Liver (tissue), 9 donors: ENCODE data around the gene DOCK9. TPM values are rescaled to one million over a fixed set of nuclear protein-coding genes. Genes with fewer than 3 reads are reported as not detected.

Experiments used
- DNase-seq: peaks from one replicate; pipeline ENCODE4 v3.0.0-alpha.2; 2017; ENCODE audit warnings: low spot score
- H3K27ac ChIP-seq, 2 donors: one replicate each; pipeline ENCODE4 v1.7.0; 2013; ENCODE audit warnings: inconsistent platforms in 2 of 2, low read length in 2 of 2, control low read depth in 1 of 2, low read depth in 1 of 2, mild to moderate bottlenecking in 1 of 2
- H3K27me3 ChIP-seq, 4 donors: one replicate each; pipeline versions ENCODE4 v1.6.1 to v1.7.0; 2013; ENCODE audit warnings: low read length in 3 of 4, inconsistent platforms in 1 of 4, mild to moderate bottlenecking in 1 of 4, moderate library complexity in 1 of 4; ENCODE audit not compliant: control insufficient read depth in 4 of 4, insufficient read depth in 4 of 4
- H3K36me3 ChIP-seq, 4 donors: one replicate each; pipeline versions ENCODE4 v1.6.1 to v1.7.0; 2013; ENCODE audit warnings: low read length in 3 of 4, mild to moderate bottlenecking in 3 of 4, low read depth in 1 of 4, moderate library complexity in 1 of 4; ENCODE audit not compliant: control insufficient read depth in 4 of 4, insufficient read depth in 3 of 4
- H3K4me1 ChIP-seq, 4 donors: one replicate each; pipeline versions ENCODE4 v1.6.1 to v1.7.0; 2013; ENCODE audit warnings: low read length in 3 of 4, mild to moderate bottlenecking in 3 of 4, moderate library complexity in 1 of 4; ENCODE audit not compliant: control insufficient read depth in 4 of 4, insufficient read depth in 4 of 4
- H3K4me3 ChIP-seq, 3 donors: one replicate each; pipeline versions ENCODE4 v1.6.1 to v1.7.0; 2013; ENCODE audit warnings: low read length in 3 of 3, control low read depth in 1 of 3, low read depth in 1 of 3, mild to moderate bottlenecking in 1 of 3
- H3K9ac ChIP-seq, 2 donors: one replicate each; pipeline ENCODE4 v1.7.0; 2013; ENCODE audit warnings: low read length in 2 of 2, mild to moderate bottlenecking in 2 of 2, moderate library complexity in 2 of 2, control low read depth in 1 of 2, low read depth in 1 of 2
- H3K9me3 ChIP-seq, 4 donors: one replicate each; pipeline versions ENCODE4 v1.6.1 to v1.7.0; 2013; ENCODE audit warnings: low read length in 3 of 4; ENCODE audit not compliant: control insufficient read depth in 4 of 4
- ATF3 ChIP-seq: IDR thresholded peaks from 2 replicates; pipeline ENCODE4 v1.6.1; 2016; ENCODE audit warnings: antibody characterized with exemption
- CTCF ChIP-seq: fragments of 150-350 bp; IDR thresholded peaks from 2 replicates; pipeline ENCODE4 v1.5.1; 2017; ENCODE audit warnings: improper control_type of control experiment, low read depth, low read length; ENCODE audit not compliant: missing input control
- EGR1 ChIP-seq, 2 donors: IDR thresholded peaks; 2 replicates each; pipeline ENCODE4 v1.6.1; 2016 to 2018; ENCODE audit warnings: antibody characterized with exemption in 2 of 2, low read depth in 2 of 2
- FOXA1 ChIP-seq: IDR thresholded peaks from 2 replicates; pipeline ENCODE4 v1.6.1; 2016; ENCODE audit warnings: antibody characterized with exemption
- FOXA2 ChIP-seq: IDR thresholded peaks from 2 replicates; pipeline ENCODE4 v1.6.1; 2016; ENCODE audit warnings: antibody characterized with exemption
- GABPA ChIP-seq, 2 donors: IDR thresholded peaks in 1 of 2; conservative IDR thresholded peaks in 1 of 2; 2 replicates each; pipeline ENCODE4 v1.6.1; 2016; ENCODE audit warnings: antibody characterized with exemption in 2 of 2, mild to moderate bottlenecking in 1 of 2, moderate library complexity in 1 of 2
- HNF4A ChIP-seq, 2 donors: conservative IDR thresholded peaks; 2 replicates each; pipeline ENCODE4 v1.6.1; 2016; ENCODE audit warnings: antibody characterized with exemption in 2 of 2, mild to moderate bottlenecking in 2 of 2
- HNF4G ChIP-seq: IDR thresholded peaks from 2 replicates; pipeline ENCODE4 v1.6.1; 2016; ENCODE audit warnings: antibody characterized with exemption
- JUND ChIP-seq, 2 donors: IDR thresholded peaks; 2 replicates each; pipeline ENCODE4 v1.6.1; 2016; ENCODE audit warnings: antibody characterized with exemption in 2 of 2
- NR2F2 ChIP-seq: IDR thresholded peaks from 2 replicates; pipeline ENCODE4 v1.6.1; 2016; ENCODE audit warnings: antibody characterized with exemption
- RAD21 ChIP-seq, 2 donors: IDR thresholded peaks; 2 replicates each; pipeline ENCODE4 v1.6.1; 2016; ENCODE audit warnings: antibody characterized with exemption in 2 of 2, mild to moderate bottlenecking in 2 of 2
- REST ChIP-seq: IDR thresholded peaks from 2 replicates; pipeline ENCODE4 v1.6.1; 2016; ENCODE audit warnings: antibody characterized with exemption, mild to moderate bottlenecking
- RXRA ChIP-seq, 2 donors: IDR thresholded peaks; 2 replicates each; pipeline ENCODE4 v1.6.1; 2017 to 2018; ENCODE audit warnings: antibody characterized with exemption in 2 of 2, mild to moderate bottlenecking in 1 of 2
- SP1 ChIP-seq: IDR thresholded peaks from 2 replicates; pipeline ENCODE4 v1.6.1; 2018; ENCODE audit warnings: antibody characterized with exemption, mild to moderate bottlenecking
- TAF1 ChIP-seq: conservative IDR thresholded peaks from 2 replicates; pipeline ENCODE4 v1.6.1; 2016; ENCODE audit warnings: antibody characterized with exemption, mild to moderate bottlenecking
- YY1 ChIP-seq: IDR thresholded peaks from 2 replicates; pipeline ENCODE4 v1.6.1; 2016; ENCODE audit warnings: antibody characterized with exemption, mild to moderate bottlenecking
- ZBTB33 ChIP-seq: IDR thresholded peaks from 2 replicates; pipeline ENCODE4 v1.6.1; 2016; ENCODE audit warnings: antibody characterized with exemption
- WGBS: extraction: QIAGEN DNeasy Blood & Tissue Kit; methylation state at CpG from one replicate; pipeline ENCODE4 v1.1.7; 2013; 5-methylcytosine and 5-hydroxymethylcytosine counted together
- polyA plus RNA-seq, 2 donors: library from polyadenylated mRNA; stranded (reverse) in 1 of 2; unstranded in 1 of 2; fragments of 200-250 nt in 1 of 2; fragments of >200 nt in 1 of 2; fragmentation: Nextera tagmentation in 1 of 2; extraction: Ambion mirVana in 1 of 2; gene quantifications; one replicate each; pipeline versions ENCODE4 v1.2.1 to v1.2.3, GENCODE V29; 2013 to 2015
- total RNA-seq, 2 donors: library from RNA; depleted of rRNA; stranded (reverse); fragments of >200 nt; gene quantifications; one replicate each; pipeline ENCODE4 v1.2.3, GENCODE V29; 2014
- TF ChIP-seq, protein P1 (sequence below): IDR thresholded peaks from 2 replicates; pipeline ENCODE4 v1.6.1; 2016; ENCODE audit warnings: antibody characterized with exemption
- donor health status: healthy.
- donor health status: healthy.
- donor health status: healthy.
- donor health status: healthy.
- donor health status: healthy.

The DOCK9 gene
- total and polyA plus RNA-seq, 4 donors = 5.4 to 31.3 (median 10.6) TPM

DNA sequence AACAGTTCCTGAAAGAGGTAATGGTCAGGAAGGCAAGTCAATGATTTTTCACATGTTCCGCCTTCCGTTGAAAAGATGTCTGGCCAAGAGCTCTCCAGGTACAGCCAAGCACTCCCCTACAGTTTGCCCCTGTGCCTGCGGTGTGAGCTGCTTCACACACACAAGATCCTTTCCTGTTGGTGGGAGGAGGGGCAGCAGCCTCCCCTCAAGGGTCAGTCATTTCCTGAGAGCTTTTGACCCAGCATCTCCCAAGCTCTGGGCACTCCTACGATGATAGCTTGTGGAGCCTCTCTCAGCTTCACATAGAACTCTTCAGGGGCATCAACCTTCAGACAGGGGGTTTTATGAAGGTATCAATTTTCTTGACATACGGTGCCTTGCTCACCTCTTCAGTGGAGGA is 86.9 kb downstream of the DOCK9 start:
- TF ChIP-seq HNF4G = no peak
- TF ChIP-seq TAF1 = no peak
- no peak for TF ChIP-seq FOXA2
- no peak for TF ChIP-seq GABPA (IDR thresholded peaks at IDR 0.05 in 1 of 2, conservative IDR thresholded peaks at IDR 0.05 in 1 of 2)
- TF ChIP-seq RAD21 (IDR thresholded peaks at IDR 0.05) = no peak
- TF ChIP-seq CTCF = no peak
- TF ChIP-seq ZBTB33 = no peak
- TF ChIP-seq HNF4A (conservative IDR thresholded peaks at IDR 0.05) = no peak
- TF ChIP-seq NR2F2 = no peak
- TF ChIP-seq ATF3 = no peak
- TF ChIP-seq, protein P1, sequence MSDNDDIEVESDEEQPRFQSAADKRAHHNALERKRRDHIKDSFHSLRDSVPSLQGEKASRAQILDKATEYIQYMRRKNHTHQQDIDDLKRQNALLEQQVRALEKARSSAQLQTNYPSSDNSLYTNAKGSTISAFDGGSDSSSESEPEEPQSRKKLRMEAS = no peak
- TF ChIP-seq EGR1 (IDR thresholded peaks at IDR 0.05; ENCODE audit: low read depth in 2 of 2) = no peak
- no peak for TF ChIP-seq FOXA1
- TF ChIP-seq RXRA (IDR thresholded peaks at IDR 0.05) = no peak
- TF ChIP-seq YY1 = no peak
- no peak for TF ChIP-seq JUND (IDR thresholded peaks at IDR 0.05)
- no peak for TF ChIP-seq REST
- no peak for TF ChIP-seq SP1
- peaks cover 0 to 3% (median 1%) of the 10 kb centered on the region in 4 donors for H3K36me3 ChIP-seq
- no peaks in the 10 kb centered on the region for H3K27me3 ChIP-seq
- no peak overlapping the region for H3K9ac ChIP-seq
- H3K4me1 ChIP-seq = no peaks in the 10 kb centered on the region
- 93% methylated on average over 5 of the region's 5 CpGs for WGBS
- no peak for DNase-seq
- H3K27ac ChIP-seq = no peak overlapping the region
- no peaks in the 10 kb centered on the region for H3K9me3 ChIP-seq
- H3K4me3 ChIP-seq = no peak overlapping the region
